Fibroblast of skin of right biceps (primary cell): Measurements from ENCODE around the gene APOB.
"Not testable (repeated sequence)": the region's sequence is repeated elsewhere in the genome, so short reads cannot be mapped to it uniquely, and the experiment has no call there.

Source experiments
- DNase-seq: peaks from one replicate; pipeline ENCODE4 v3.0.0-alpha.2; 2013

Gene APOB

DNA sequence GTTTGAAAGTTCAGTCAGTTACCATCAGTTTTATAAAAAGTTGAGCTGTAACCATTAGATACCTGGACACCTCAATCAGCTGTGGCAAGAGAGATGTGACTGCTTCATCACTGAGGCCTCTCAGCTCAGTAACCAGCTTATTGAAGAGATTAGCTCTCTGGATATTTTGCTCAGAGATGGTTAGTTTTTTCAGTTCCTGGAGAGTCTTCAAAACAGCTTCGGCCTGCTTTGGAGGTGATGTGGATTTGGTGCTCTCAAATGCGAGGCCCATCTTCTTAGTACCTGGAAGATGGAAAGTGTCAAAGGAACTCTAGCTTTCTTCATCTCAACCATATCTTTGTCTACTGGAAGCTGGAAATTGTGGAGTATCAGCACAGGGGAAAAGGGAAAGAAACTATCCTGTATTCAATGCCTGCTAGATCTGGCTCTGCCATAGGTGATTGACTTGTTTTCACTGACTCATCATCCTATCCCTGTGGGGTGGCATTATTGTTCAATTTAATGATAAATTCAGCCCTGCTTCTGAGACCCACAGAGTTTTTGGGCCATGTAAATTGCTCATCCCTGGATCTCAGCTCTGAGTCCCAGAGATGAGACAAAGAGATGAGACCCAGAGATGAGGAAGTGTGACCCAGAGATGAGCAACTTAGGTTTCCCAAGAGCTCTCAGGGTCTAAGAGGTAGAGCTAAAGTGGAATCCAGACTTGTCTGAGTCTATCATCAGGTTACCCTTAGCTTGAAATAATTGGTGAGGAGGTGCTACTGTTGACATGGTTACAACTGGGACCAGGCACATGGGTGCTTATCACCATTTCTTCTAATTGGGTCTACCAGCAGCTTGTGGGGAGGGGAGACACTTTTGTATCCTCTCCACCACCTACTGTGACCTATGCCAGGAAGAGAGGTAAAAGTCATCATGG lies 10.4 kb downstream of the APOB start:
- no peak for DNase-seq

GRCh38 chr2:21032338-21033236 lies 11.3 kb downstream of the APOB start:
- no peak for DNase-seq

GRCh38 chr2:21030983-21031968 lies 12.6 kb downstream of the APOB start:
- DNase-seq, result no peak

DNA sequence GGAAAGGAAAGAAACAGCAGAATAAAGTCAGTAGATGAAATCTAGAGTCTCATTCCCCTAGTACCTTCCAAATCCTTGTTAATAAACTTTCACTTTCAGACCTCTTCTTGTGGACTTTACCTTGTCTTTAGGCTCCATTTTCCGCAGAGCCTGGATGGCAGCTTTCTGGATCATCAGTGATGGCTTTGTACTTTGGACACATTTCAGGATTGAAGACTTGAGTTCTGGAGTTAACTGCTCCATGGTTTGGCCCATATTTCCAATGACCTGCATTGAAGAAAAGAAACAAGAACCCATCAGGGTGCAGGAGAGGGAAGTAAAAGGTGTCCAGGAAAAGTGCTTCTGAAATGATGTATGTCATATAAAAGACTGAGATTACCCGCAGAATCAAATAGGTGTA lies 14.4 kb downstream of the APOB start:
- DNase-seq, result no peak

- not testable (repeated sequence) for DNase-seq
Observed at GRCh38 chr2:21028951-21029350, 14.9 kb downstream of the APOB start.

DNA sequence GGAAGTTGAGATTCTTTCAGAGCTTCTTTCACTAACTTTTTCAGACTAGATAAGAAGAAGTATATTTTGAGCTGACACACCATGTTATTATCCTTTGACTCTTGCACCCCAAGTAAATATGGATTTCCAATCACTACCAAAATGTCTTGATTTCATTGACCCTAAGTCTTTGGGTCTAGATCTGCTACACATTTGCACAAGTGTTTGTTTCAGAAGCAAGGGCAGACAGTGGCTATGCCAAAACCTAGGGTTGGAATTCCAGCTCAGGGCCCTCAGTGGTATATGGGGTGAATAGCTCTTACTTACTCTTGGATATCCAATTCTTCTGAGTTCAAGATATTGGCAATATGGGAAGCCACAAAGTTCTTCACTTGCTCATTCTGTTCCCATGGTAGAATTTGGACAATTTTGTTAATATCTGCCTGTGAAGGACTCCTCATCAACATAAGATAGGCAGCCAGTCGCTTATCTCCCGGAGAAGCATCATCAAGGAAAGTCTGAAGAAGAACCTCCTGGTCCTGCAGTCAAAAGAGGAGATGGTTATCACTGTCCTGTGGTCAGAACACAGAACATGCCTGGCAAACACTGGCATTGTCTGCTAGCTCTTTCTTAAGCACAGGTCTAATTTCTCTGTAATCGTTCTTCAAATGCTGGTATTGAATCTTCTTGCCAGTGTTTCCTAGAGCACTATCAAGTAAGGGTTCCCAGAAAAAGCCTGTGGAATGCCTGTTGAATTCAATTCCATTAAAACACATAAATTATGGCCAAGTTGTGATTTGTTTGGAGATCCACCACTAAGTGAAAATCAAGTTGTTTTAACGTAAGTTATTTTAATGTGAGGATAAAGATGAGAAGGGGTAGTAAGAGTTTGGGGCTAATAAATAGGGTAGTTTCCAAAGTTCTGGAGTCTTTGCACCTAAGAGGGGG lies 15.6 kb downstream of the APOB start:
- DNase-seq, result no peak

- no peak for DNase-seq
Observed at GRCh38 chr2:21026479-21027282, 17.2 kb downstream of the APOB start.

DNA sequence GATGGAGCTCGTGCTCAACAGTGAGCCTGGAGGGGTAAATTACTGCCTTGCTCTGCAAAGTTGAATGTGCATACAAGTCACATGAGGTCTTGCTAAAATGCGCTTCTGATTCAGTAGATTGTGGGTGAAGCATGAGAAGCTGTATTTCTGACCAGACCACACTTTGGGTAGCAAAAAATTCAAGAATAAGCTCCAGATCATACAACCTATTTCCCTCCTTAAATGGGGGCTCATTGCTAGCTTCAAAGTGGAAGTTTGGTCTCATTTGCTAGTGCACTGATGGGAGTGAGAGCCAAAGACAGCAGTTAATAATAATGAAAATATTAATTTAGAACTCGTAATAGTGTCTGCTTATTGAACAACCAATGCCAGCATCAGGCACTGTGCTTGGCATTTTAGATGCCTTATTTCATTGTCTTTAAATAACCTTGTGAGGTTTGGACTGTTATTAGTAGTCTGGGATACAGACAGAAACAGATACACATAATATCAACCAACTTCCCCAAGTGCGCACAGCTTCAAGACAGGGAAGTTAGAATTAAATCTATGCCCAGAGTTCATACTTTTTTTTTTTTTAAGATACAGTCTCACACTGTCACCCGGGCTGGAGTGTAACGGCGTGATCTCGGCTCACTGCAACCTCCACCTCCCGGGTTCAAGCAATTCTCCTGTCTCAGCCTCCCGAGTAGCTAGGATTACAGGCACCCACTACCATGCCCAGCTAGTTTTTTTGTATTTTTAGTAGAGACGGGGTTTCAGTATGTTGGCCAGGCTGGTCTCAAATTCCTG lies 18.0 kb downstream of the APOB start:
- DNase-seq, result no peak

DNA sequence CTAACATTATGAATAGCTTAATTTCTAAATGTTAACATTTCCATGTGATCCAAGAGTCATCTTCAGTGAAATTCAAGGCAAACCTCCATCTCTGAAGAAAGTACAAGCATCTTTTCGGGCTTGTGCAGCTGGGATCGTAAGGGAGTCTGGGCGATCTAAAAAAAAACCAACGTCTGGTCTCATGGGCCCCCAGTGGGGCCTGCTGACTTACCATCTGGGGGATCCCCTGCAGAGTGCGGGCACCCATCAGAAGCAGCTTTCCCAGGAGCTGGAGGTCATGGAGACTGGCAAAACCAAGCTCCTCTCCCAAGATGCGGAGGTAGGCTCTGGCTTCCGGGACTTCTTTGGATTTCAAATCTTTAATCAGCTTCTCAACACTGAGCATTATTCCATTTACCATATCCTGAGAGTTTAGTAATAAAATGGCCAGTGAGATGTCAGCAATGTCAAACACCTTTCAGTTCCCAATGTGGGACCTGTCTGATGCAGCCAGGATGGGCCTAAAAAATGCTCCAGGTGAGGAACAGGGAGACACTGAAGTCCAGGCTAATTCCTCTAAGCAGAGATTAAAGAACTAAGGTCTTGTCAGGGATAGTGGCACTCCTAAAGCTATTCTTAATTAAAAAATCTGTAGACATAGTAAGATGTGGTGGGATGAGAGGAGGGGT lies 19.0 kb downstream of the APOB start:
- DNase-seq, result no peak

GRCh38 chr2:21024198-21024597 lies 19.7 kb downstream of the APOB start:
- DNase-seq, result no peak

- DNase-seq, result no peak
Observed at GRCh38 chr2:21023419-21024181, 20.3 kb downstream of the APOB start.

- no peak for DNase-seq
Observed at GRCh38 chr2:21022792-21023367, 21.0 kb downstream of the APOB start.

DNA sequence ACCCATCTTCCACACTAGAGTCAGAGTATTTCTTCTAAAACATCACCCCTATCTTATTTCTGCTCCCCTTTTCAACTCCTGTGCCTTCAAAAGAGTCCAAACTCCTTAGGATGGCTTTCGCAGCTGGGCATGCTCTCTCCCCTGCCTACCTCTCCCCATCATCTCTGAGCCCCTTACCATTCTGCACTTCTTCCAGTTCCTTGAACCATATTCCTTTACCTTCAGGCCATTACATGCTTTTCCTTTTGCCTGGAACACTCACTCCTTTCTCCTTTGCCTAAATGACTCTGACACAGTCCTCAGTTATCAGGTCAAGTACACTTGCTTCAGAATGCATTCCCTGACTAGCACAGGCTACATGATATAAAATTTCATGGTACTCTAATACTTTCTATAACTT lies 22.4 kb downstream of the APOB start:
- no peak for DNase-seq

- no peak for DNase-seq
Observed at GRCh38 chr2:21020668-21021288, 23.1 kb downstream of the APOB start.

DNA sequence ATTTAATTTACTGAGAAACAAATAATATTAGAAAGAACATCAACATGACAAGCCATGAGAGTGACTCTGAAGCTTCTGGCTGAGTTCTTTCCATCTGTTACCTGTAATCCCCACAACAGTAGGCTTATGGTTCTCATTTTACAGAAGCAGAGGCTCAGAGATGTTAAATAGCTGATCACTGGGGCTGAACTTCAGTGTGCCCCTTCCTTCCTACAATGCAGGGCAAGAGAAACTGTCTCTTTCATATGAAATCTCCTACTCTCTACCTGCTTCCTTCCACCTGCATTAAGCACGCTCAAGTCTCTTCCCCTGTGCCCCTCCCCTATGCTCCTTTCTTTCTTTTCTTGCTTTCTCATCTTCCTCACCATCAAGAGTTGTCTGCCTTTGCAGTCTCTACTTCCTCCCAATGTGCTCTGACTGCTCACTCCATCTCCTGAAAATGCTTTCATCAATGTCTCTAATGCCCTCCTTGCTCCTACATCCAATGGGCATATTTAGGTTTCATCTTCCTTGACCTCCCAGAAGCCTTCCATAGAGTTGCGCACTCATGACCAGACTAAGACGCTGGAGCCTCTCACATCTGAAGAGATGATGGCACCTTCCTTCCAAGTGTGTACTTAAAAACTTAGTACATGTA lies 23.7 kb downstream of the APOB start:
- no peak for DNase-seq

GRCh38 chr2:21019678-21020021 lies 24.2 kb downstream of the APOB start:
- DNase-seq, result no peak
